GM12891 (cell line): ENCODE data around the gene EIF5A.

ENCODE experiments used
- POLR2A ChIP-seq: IDR thresholded peaks from 2 replicates; pipeline ENCODE4 v1.6.1; 2011; ENCODE audit warnings: low read depth, low read length, control low read depth
- POLR2AphosphoS5 ChIP-seq: IDR thresholded peaks from 2 replicates; pipeline ENCODE4 v1.6.1; 2011; ENCODE audit warnings: low read depth, low read length, control low read depth
- POU2F2 ChIP-seq: IDR thresholded peaks from 2 replicates; pipeline ENCODE4 v1.6.1; 2011; ENCODE audit warnings: low read depth, mild to moderate bottlenecking, control low read depth, low read length, moderate library complexity
- SPI1 ChIP-seq: IDR thresholded peaks from 2 replicates; pipeline ENCODE4 v1.6.1; 2011; ENCODE audit warnings: low read depth, low read length, control low read depth
- TAF1 ChIP-seq: IDR thresholded peaks from 2 replicates; pipeline ENCODE4 v1.6.1; 2011; ENCODE audit warnings: low read depth, low read length, control low read depth

GRCh38 chr17:7356072-7356549 lies 48.7 kb downstream of the EIF5A start:
- TF ChIP-seq POLR2A (no peak), POLR2AphosphoS5 (no peak), TAF1 (no peak), SPI1 (peak; percentile 5; the same call in 1 of the 2 replicates), POU2F2 (no peak)
